Kidney epithelial cell (primary cell): ENCODE measurements around the gene ZNF263. TPM values are rescaled to one million over a fixed set of nuclear protein-coding genes. Genes with fewer than 3 reads are reported as not detected.

Experiments used
- DNase-seq: peaks from one replicate; pipeline ENCODE4 v3.0.0-alpha.2; 2010; ENCODE audit warnings: low read depth
- H3K27me3 ChIP-seq: 2 replicates; pipeline ENCODE4 v1.6.0; 2011; ENCODE audit warnings: low read length; ENCODE audit not compliant: control insufficient read depth, insufficient read depth
- H3K36me3 ChIP-seq: 2 replicates; pipeline ENCODE4 v1.5.1; 2011; ENCODE audit warnings: low read length; ENCODE audit not compliant: control insufficient read depth, insufficient read depth
- H3K4me3 ChIP-seq: 2 replicates; pipeline ENCODE4 v1.5.1; 2011; ENCODE audit warnings: low read depth, mild to moderate bottlenecking, control low read depth, low read length
- total RNA-seq: library from RNA; depleted of rRNA; stranded (reverse); fragments of >200 nt; gene quantifications from 2 replicates; pipeline ENCODE4 v1.2.3, GENCODE V29; 2015
- TF ChIP-seq, protein P1 (sequence below): IDR thresholded peaks from 2 replicates; pipeline ENCODE4 v1.5.1; 2011; ENCODE audit warnings: mild to moderate bottlenecking, moderate library complexity, low read length, control low read depth, inconsistent platforms; ENCODE audit not compliant: insufficient read depth, poor library complexity, severe bottlenecking

ZNF263 gene
- total RNA-seq, 1 donor from 2014 or later, result 44.5 TPM

DNA sequence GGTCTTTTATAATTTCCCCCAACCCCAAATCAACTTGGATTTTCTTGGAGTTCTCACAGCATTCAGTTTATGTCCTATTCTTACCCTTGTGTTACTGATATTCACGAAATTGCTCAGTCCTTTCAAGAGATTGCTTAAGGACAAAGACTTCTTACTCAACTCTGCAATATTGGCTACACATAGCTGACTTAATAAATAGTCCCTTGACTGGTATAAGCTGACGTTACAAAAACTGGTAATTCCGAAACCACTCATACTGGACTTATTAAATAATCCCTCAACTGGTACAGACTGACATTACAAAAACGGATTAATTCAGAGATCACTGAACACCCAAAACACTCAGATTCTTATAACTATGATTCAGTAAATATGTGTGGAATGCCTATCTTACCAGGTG is 21.1 kb downstream of the ZNF263 start:
- no peaks in the 10 kb centered on the region for H3K36me3 ChIP-seq
- TF ChIP-seq, protein P1, sequence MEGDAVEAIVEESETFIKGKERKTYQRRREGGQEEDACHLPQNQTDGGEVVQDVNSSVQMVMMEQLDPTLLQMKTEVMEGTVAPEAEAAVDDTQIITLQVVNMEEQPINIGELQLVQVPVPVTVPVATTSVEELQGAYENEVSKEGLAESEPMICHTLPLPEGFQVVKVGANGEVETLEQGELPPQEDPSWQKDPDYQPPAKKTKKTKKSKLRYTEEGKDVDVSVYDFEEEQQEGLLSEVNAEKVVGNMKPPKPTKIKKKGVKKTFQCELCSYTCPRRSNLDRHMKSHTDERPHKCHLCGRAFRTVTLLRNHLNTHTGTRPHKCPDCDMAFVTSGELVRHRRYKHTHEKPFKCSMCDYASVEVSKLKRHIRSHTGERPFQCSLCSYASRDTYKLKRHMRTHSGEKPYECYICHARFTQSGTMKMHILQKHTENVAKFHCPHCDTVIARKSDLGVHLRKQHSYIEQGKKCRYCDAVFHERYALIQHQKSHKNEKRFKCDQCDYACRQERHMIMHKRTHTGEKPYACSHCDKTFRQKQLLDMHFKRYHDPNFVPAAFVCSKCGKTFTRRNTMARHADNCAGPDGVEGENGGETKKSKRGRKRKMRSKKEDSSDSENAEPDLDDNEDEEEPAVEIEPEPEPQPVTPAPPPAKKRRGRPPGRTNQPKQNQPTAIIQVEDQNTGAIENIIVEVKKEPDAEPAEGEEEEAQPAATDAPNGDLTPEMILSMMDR, result no peak
- H3K27me3 ChIP-seq, result no peaks in the 10 kb centered on the region
- peak overlapping the region; percentile 63 for H3K4me3 ChIP-seq
- no peak for DNase-seq

DNA sequence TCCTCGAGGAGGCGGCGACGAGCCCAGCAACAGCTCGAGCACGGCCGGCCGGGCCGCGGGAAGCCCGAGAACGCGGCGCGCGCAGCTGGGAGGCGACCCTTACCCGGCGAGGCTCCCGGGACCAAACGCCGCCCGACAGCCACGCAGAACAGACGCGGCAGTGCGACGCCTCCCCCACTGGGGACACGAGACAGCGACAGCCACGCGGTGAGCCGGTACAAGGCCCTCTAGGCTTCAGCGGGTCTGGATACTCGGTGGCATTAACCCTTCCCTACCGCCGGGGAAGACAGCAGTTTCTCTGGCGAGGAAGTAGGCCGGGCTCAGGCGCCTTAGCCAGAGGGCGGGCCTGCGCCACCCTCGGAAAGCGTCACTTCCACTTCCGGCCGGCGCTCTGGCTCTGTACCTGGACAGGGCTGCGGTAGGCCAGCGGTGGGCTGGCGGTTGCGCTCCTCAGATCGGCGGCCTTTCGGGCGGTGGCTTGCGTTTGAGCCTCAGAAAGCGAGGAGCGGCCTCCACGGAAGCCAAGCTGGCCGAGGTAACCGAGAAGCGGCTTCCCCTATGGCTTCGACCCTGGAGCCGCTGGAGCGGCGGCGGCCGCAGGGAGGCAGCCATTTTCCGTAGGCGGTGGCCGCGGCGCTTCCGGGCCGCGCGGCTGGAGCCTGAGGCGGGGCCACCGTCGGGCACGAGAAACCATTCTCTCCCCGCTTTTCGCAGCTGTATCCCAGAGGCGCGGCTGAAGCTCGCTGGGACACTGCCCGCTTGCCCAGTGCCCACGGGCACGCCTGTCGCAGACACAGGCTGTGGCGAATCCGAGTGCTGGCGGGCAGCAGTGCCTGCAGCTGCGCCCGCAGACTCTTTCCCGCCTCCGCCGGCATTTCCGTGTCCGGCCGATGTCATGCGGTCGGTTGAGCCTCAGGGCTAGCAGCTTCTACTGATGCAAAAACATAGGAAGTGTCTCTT is 22.1 kb downstream of the ZNF263 start, which contains the start of the genes TIGD7 and ZNF75A:
Gene TIGD7 (minus strand): TSS at position 322 of the 960 bp plus-strand sequence. CDS start 4,816 bp downstream, outside the sequence.
Gene ZNF75A (plus strand): TSS at position 389 of the 960 bp plus-strand sequence. CDS start 2,932 bp downstream, outside the sequence.
- peak; percentile 53 for DNase-seq
- Histone ChIP-seq H3K4me3 (peak within 1 kb of the TSS; percentile 63), H3K27me3 (no peaks in the 10 kb centered on the region), H3K36me3 (no peaks in the 10 kb centered on the region)
- TF ChIP-seq, protein P1, result no peak

DNA sequence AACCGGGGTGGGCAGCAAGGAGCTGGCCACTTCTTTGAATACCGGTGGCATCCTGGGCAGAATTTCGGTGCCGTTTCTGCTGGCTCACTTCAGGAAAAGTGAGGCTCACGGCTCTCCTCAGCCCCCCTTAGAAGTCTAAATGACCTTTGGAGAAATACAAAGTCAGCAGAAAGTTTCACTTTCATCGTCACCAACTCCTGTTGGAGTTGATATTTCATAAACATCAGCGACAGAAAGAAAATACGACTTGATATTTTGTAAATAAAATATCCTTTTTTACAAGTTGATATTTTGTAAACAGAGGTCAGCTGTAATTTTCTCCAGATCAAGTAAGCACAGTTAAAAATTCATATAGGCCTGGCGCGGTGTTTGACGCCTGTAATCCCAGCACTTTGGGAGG is 22.8 kb downstream of the ZNF263 start:
- no peak for DNase-seq
- TF ChIP-seq, protein P1, result no peak
- H3K4me3 ChIP-seq, result peak overlapping the region; percentile 63
- no peaks in the 10 kb centered on the region for H3K27me3 ChIP-seq
- H3K36me3 ChIP-seq, result no peaks in the 10 kb centered on the region

DNA sequence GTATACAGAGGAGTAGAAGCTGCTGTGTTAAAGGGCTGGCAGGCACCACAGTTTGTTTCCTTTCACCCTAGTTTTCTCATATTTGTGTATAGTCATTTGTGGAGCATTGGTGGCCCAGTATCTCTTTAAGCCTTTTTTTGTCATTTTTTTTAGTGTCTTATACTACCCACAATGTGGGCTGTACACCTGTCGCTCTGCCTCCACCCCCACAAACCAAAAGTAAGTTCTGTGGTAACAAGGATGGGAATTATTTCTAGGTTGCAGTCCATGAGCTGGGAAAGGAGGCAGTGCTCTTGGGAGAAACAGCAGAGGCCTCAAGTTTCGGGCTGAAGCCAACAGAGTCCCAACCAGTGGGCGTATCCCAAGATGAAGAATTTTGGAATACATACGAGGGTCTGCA is 28.2 kb downstream of the ZNF263 start:
- H3K36me3 ChIP-seq, result peaks cover 3% of the 10 kb centered on the region
- TF ChIP-seq, protein P1, result no peak
- no peak for DNase-seq
- H3K4me3 ChIP-seq, result no peak overlapping the region
- H3K27me3 ChIP-seq, result no peaks in the 10 kb centered on the region

DNA sequence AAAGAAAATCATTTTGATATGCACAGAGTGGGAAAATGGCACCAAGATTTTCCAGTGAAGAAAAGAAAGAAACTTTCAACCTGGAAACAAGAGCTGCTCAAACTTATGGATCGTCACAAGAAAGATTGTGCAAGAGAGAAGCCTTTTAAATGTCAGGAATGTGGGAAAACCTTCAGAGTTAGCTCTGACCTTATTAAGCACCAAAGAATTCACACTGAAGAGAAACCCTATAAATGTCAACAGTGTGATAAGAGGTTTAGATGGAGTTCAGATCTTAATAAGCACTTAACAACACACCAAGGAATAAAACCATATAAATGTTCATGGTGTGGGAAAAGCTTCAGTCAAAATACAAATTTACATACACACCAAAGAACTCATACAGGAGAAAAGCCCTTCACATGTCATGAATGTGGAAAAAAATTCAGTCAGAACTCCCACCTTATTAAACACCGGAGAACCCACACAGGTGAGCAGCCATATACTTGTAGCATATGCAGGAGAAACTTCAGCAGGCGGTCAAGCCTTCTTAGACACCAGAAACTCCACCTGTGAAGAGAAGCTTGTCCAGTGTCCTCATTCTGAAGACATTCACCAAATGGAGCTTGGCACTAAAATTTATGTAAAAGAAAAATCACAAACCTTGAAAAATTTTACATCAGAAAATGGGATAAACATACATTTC is 34.2 kb downstream of the ZNF263 start:
- H3K36me3 ChIP-seq, result peaks cover 3% of the 10 kb centered on the region

More for the DNA sequence above, 34.2 kb downstream of the ZNF263 start:
- no peak for DNase-seq
- no peaks in the 10 kb centered on the region for H3K27me3 ChIP-seq
- TF ChIP-seq, protein P1, result no peak
- H3K4me3 ChIP-seq, result no peak overlapping the region
